Testis (tissue), 3 donors: ENCODE data around the gene P2RY6. TPM values are rescaled to one million over a fixed set of nuclear protein-coding genes. Genes with fewer than 3 reads are reported as not detected.

ENCODE experiments used
- DNase-seq: peaks from one replicate; pipeline ENCODE4 v3.0.0-alpha.2; 2019
- H3K27ac ChIP-seq, 2 donors: fragments of 200-600 bp; sonication (generic); one replicate each; pipeline ENCODE4 v1.5.1; 2019
- H3K27me3 ChIP-seq: fragments of 200-600 bp; sonication (generic); one replicate; pipeline ENCODE4 v1.5.1; 2019
- H3K36me3 ChIP-seq: fragments of 200-600 bp; sonication (generic); one replicate; pipeline ENCODE4 v1.5.1; 2017; ENCODE audit warnings: low read depth; ENCODE audit errors: missing control alignments
- H3K4me1 ChIP-seq: fragments of 200-600 bp; sonication (generic); one replicate; pipeline ENCODE4 v1.5.1; 2019
- H3K4me3 ChIP-seq, 2 donors: fragments of 200-600 bp; sonication (generic); one replicate each; pipeline ENCODE4 v1.5.1; 2017 to 2019
- H3K9me3 ChIP-seq: fragments of 200-600 bp; sonication (generic); one replicate; pipeline ENCODE4 v1.5.1; 2017
- CTCF ChIP-seq, 3 experiments: fragments of 450-650 bp in 2 of 3; fragments of 200-600 bp in 1 of 3; sonication (generic) in 1 of 3; IDR thresholded peaks; one replicate each; pipeline ENCODE4 v1.5.1; 2016 to 2019; ENCODE audit warnings: antibody characterized with exemption in 3 of 3, mild to moderate bottlenecking in 2 of 3, moderate library complexity in 1 of 3
- POLR2A ChIP-seq: fragments of 450-650 bp; IDR thresholded peaks from one replicate; pipeline ENCODE4 v1.6.1; 2017; ENCODE audit warnings: antibody characterized with exemption, mild to moderate bottlenecking, moderate library complexity
- WGBS, 2 donors: methylation state at CpG; one replicate each; pipeline ENCODE4 v1.1.5; 2018; 5-methylcytosine and 5-hydroxymethylcytosine counted together
- intact Hi-C: fragments of 100-400 bp; cut with DNase I; formaldehyde crosslinking; loops from one replicate; pipeline ENCODE4 v1.15.1; 2023; ENCODE audit warnings: low total_unique reads
- polyA plus RNA-seq: library from polyadenylated mRNA; stranded (reverse); fragments of 350-450 nt; fragmentation: Illumina TruSeq; extraction: RNeasy Lipid Tissue Mini Kit (QIAGEN cat#74804); gene quantifications from one replicate; pipeline ENCODE4 v1.2.3, GENCODE V29; 2014; ENCODE audit warnings: low read depth, low replicate concordance; ENCODE audit not compliant: insufficient read depth
- total RNA-seq, 2 donors: library from RNA; depleted of rRNA; stranded (reverse); fragments of >200 nt; gene quantifications; one replicate each; pipeline ENCODE4 v1.2.3, GENCODE V29; 2016

P2RY6 gene
- total and polyA plus RNA-seq, 3 donors from 2014 or later, result 0.25 to 2.7 (median 0.47) TPM

GRCh38 chr11:73322382-73323306, 50.5 kb downstream of the P2RY6 start:
- H3K4me3 ChIP-seq, result no peak overlapping the region
- no peak for DNase-seq
- WGBS, 2 donors, result 56 to 62% methylated on average over 7 of the region's 7 CpGs
- no peaks in the 10 kb centered on the region for H3K9me3 ChIP-seq
- peaks cover 70% of the 10 kb centered on the region for H3K4me1 ChIP-seq
- H3K36me3 ChIP-seq, result no peaks in the 10 kb centered on the region
- no peaks in the 10 kb centered on the region for H3K27me3 ChIP-seq
- H3K27ac ChIP-seq, result peak overlapping the region; percentile 76 to 90
- TF ChIP-seq POLR2A, result no peak
- TF ChIP-seq CTCF (IDR thresholded peaks at IDR 0.05), result no peak
- intact Hi-C loops, result no loop called here

GRCh38 chr11:73323464-73323863, 51.3 kb downstream of the P2RY6 start:
- H3K4me3 ChIP-seq, result no peak overlapping the region
- H3K9me3 ChIP-seq, result no peaks in the 10 kb centered on the region
- intact Hi-C loops, result no loop called here
- no peaks in the 10 kb centered on the region for H3K27me3 ChIP-seq
- peaks cover 63% of the 10 kb centered on the region for H3K4me1 ChIP-seq
- H3K36me3 ChIP-seq, result no peaks in the 10 kb centered on the region
- H3K27ac ChIP-seq, result peak overlapping the region; percentile 76 to 90
- peak; percentile 87 for DNase-seq
- WGBS, 2 donors, result 26 to 56% methylated on average over 5 to 14 of the region's 14 CpGs
- TF ChIP-seq POLR2A, result no peak
- no peak for TF ChIP-seq CTCF (IDR thresholded peaks at IDR 0.05)

- no peak for TF ChIP-seq CTCF (IDR thresholded peaks at IDR 0.05)
- TF ChIP-seq POLR2A, result no peak
- Histone ChIP-seq H3K4me3 (no peak overlapping the region), H3K36me3 (no peaks in the 10 kb centered on the region), H3K27me3 (no peaks in the 10 kb centered on the region), H3K4me1 (peaks cover 62% of the 10 kb centered on the region), H3K27ac (peak overlapping the region; percentile 76 to 90), H3K9me3 (no peaks in the 10 kb centered on the region)
- intact Hi-C loops, result no loop called here
- 55 to 62% methylated on average over 7 to 9 of the region's 9 CpGs for WGBS, 2 donors
- no peak for DNase-seq
Observed at GRCh38 chr11:73324116-73324515, 52.0 kb downstream of the P2RY6 start.

- WGBS, 2 donors, result 77 to 83% methylated on average over 2 of the region's 2 CpGs
- DNase-seq, result no peak
- no peak for TF ChIP-seq CTCF (IDR thresholded peaks at IDR 0.05)
- no peak for TF ChIP-seq POLR2A
- Histone ChIP-seq H3K4me3 (no peak overlapping the region), H3K27ac (peak overlapping the region; percentile 76 to 90), H3K36me3 (no peaks in the 10 kb centered on the region), H3K9me3 (no peaks in the 10 kb centered on the region), H3K4me1 (peaks cover 62% of the 10 kb centered on the region), H3K27me3 (no peaks in the 10 kb centered on the region)
- intact Hi-C loops, result no loop called here
Observed at GRCh38 chr11:73324665-73325035, 52.5 kb downstream of the P2RY6 start.
